GM10266 (cell line): ENCODE measurements around the gene LARP1.
A peak's percentile ranks its signal among the peaks of the same experiment; 100 is the strongest.

Source experiments
- DNase-seq: peaks from one replicate; pipeline ENCODE4 v3.0.0; 2012; ENCODE audit errors: extremely low spot score
- CTCF ChIP-seq: IDR thresholded peaks from 2 replicates; pipeline ENCODE4 v1.5.1; 2012; ENCODE audit warnings: mild to moderate bottlenecking, low read depth; ENCODE audit not compliant: control insufficient read depth, insufficient read depth; ENCODE audit errors: missing control alignments

LARP1 gene

GRCh38 chr5:154755361-154756008, at the start of gene LARP1:
Gene LARP1, plus strand, starts transcription at chr5:154755377. Its CDS starts 381 bp downstream, at chr5:154755758.
- peak; percentile 61 for DNase-seq
- TF ChIP-seq CTCF = no peak

- TF ChIP-seq CTCF = no peak
- no peak for DNase-seq
Observed at GRCh38 chr5:154706416-154706815, 48.8 kb upstream of the LARP1 start.

GRCh38 chr5:154707641-154708040, 47.5 kb upstream of the LARP1 start:
- no peak for DNase-seq
- no peak for TF ChIP-seq CTCF

- no peak for DNase-seq
- no peak for TF ChIP-seq CTCF
Observed at GRCh38 chr5:154708207-154708606, 47.0 kb upstream of the LARP1 start.

- TF ChIP-seq CTCF = no peak
Observed at GRCh38 chr5:154708846-154709245, 46.3 kb upstream of the LARP1 start.

GRCh38 chr5:154709368-154710305, 45.5 kb upstream of the LARP1 start:
- TF ChIP-seq CTCF = no peak
- DNase-seq = no peak

More at GRCh38 chr5:154708846-154709245, 46.3 kb upstream of the LARP1 start:
- no peak for DNase-seq
